Kidney (tissue), 14 donors: ENCODE results near the gene SLAMF8. TPM values are rescaled to one million over a fixed set of nuclear protein-coding genes. Genes with fewer than 3 reads are reported as not detected.

ENCODE experiments used
- DNase-seq, 5 donors: peaks; one replicate each; pipeline ENCODE4 v3.0.0-alpha.2; 2013 to 2020
- FAIRE-seq: peaks from 2 replicates; lab custom pipeline; 2012; peaks lifted over from hg19 to GRCh38; lab: Jason Lieb, UNC
- H3K27ac ChIP-seq, 2 donors: one replicate each; pipeline ENCODE4 v1.7.0; 2013; ENCODE audit warnings: low read depth in 2 of 2, low read length in 2 of 2, inconsistent platforms in 1 of 2
- H3K27me3 ChIP-seq: one replicate; pipeline ENCODE4 v1.7.1; 2013; ENCODE audit warnings: low read length, inconsistent platforms; ENCODE audit not compliant: control insufficient read depth, insufficient read depth
- H3K36me3 ChIP-seq, 3 donors: one replicate each; pipeline versions ENCODE4 v1.7.0 to v1.7.1; 2013; ENCODE audit warnings: low read length in 3 of 3, control low read depth in 1 of 3, inconsistent platforms in 1 of 3; ENCODE audit not compliant: insufficient read depth in 3 of 3, control insufficient read depth in 2 of 3
- H3K4me1 ChIP-seq, 3 donors: one replicate each; pipeline versions ENCODE4 v1.7.0 to v1.7.1; 2013; ENCODE audit warnings: low read length in 3 of 3, inconsistent platforms in 1 of 3, low read depth in 1 of 3; ENCODE audit not compliant: control insufficient read depth in 2 of 3, insufficient read depth in 2 of 3
- H3K4me3 ChIP-seq, 3 donors: one replicate each; pipeline versions ENCODE4 v1.7.0 to v1.8.1; 2013; ENCODE audit warnings: low read length in 3 of 3, control low read depth in 1 of 3, inconsistent platforms in 1 of 3
- H3K9ac ChIP-seq, 3 donors: one replicate each; pipeline versions ENCODE4 v1.7.0 to v1.7.1; 2013; ENCODE audit warnings: low read length in 3 of 3, control low read depth in 1 of 3, inconsistent platforms in 1 of 3
- H3K9me3 ChIP-seq, 3 donors: one replicate each; pipeline versions ENCODE4 v1.7.0 to v1.7.1; 2013; ENCODE audit warnings: low read length in 3 of 3, control low read depth in 1 of 3, inconsistent platforms in 1 of 3; ENCODE audit not compliant: control insufficient read depth in 2 of 3, insufficient read depth in 1 of 3
- CTCF ChIP-seq: IDR thresholded peaks from 3 replicates; pipeline ENCODE4 v1.5.1; 2012; ENCODE audit warnings: mild to moderate bottlenecking, moderate library complexity, borderline replicate concordance; ENCODE audit not compliant: insufficient read depth; ENCODE audit errors: extremely low read depth
- intact Hi-C: fragments of 100-400 bp; cut with DNase I; formaldehyde crosslinking; loops from one replicate; pipeline ENCODE4 v1.11.1; 2022
- polyA plus RNA-seq: library from polyadenylated mRNA; stranded (reverse); fragments of 350-450 nt; fragmentation: Illumina TruSeq; extraction: RNeasy Lipid Tissue Mini Kit (QIAGEN cat#74804); gene quantifications from one replicate; pipeline ENCODE4 v1.2.3, GENCODE V29; 2014; ENCODE audit warnings: low read depth, low replicate concordance; ENCODE audit not compliant: insufficient read depth
- total RNA-seq: library from RNA; stranded (reverse); fragmentation: NEBNext Ultra II Directional; extraction: Animal tissue kit (Norgen Biotek cat#: 25700); gene quantifications from one replicate; pipeline ENCODE4 v1.2.1, GENCODE V29; 2021
- donor health status: control.
- donor health status: control.
- donor health status: control.
- donor health status: control.
- donor health status: control.
- donor health status: DM: yes; HTN: yes; CAD: no.
- donor health status: Normal renal cell carcinoma (clear cell type).

SLAMF8 gene
- total and polyA plus RNA-seq, 2 donors from 2014 or later, result 1.8 to 12.0 TPM

DNA sequence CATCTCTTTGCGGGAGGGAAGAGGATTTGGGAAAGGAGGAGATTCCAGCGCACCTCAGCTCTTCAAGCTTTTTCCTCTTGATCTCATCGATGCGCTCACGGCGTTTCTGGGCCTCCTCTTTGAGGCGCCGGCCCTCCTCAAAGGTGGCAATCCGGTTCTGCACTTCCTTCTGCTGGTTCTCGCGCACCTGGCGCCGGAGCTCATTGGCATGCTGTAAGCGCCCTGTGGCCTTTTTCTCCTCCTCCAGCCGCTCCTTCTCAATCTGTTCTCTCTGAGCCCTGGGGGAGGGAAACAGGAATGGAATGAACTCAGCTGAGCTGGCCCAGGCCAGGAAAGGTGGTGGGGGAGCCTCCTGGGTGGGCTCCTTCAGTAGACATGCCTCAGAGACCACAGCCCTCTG, 46.2 kb downstream of the SLAMF8 start:
- Histone ChIP-seq H3K9me3 (no peaks in the 10 kb centered on the region), H3K36me3 (no peaks in the 10 kb centered on the region), H3K27ac (no peak overlapping the region), H3K27me3 (no peaks in the 10 kb centered on the region), H3K4me1 (peaks cover 0 to 8% (median 4%) of the 10 kb centered on the region in 3 donors), H3K9ac (no peak overlapping the region), H3K4me3 (no peak overlapping the region)
- FAIRE-seq (no peak), DNase-seq (peak in 3 of 5 donors; percentile 43 to 60 (median 47))
- no peak for TF ChIP-seq CTCF
- intact Hi-C loops, result no loop called here

- Histone ChIP-seq H3K4me3 (no peak overlapping the region), H3K9ac (no peak overlapping the region), H3K36me3 (no peaks in the 10 kb centered on the region), H3K27ac (no peak overlapping the region), H3K4me1 (peaks cover 0 to under 1% (median 0%) of the 10 kb centered on the region in 3 donors), H3K27me3 (no peaks in the 10 kb centered on the region), H3K9me3 (no peaks in the 10 kb centered on the region)
- no peak for TF ChIP-seq CTCF
- no peak for DNase-seq
- FAIRE-seq, result no peak
- intact Hi-C loops, result no loop called here
These were observed 47.0 kb downstream of the SLAMF8 start for GRCh38 chr1:159873530-159874143.

GRCh38 chr1:159877695-159878444, 51.2 kb downstream of the SLAMF8 start:
- no peaks in the 10 kb centered on the region for H3K27me3 ChIP-seq
- no peaks in the 10 kb centered on the region for H3K4me1 ChIP-seq
- no peak overlapping the region for H3K9ac ChIP-seq
- no peak overlapping the region for H3K27ac ChIP-seq
- DNase-seq (no peak), FAIRE-seq (no peak)
- H3K9me3 ChIP-seq, result no peaks in the 10 kb centered on the region
- H3K4me3 ChIP-seq, result no peak overlapping the region
- intact Hi-C loops, result no loop called here
- TF ChIP-seq CTCF, result no peak
- H3K36me3 ChIP-seq, result no peaks in the 10 kb centered on the region
